Measurements from ENCODE around the gene TENM4. TPM values are rescaled to one million over a fixed set of nuclear protein-coding genes. Genes with fewer than 3 reads are reported as not detected.

TENM4 gene
- total RNA-seq, 4 donors from 2014 or later = 0.02 to 0.82 (median 0.23) TPM

DNA sequence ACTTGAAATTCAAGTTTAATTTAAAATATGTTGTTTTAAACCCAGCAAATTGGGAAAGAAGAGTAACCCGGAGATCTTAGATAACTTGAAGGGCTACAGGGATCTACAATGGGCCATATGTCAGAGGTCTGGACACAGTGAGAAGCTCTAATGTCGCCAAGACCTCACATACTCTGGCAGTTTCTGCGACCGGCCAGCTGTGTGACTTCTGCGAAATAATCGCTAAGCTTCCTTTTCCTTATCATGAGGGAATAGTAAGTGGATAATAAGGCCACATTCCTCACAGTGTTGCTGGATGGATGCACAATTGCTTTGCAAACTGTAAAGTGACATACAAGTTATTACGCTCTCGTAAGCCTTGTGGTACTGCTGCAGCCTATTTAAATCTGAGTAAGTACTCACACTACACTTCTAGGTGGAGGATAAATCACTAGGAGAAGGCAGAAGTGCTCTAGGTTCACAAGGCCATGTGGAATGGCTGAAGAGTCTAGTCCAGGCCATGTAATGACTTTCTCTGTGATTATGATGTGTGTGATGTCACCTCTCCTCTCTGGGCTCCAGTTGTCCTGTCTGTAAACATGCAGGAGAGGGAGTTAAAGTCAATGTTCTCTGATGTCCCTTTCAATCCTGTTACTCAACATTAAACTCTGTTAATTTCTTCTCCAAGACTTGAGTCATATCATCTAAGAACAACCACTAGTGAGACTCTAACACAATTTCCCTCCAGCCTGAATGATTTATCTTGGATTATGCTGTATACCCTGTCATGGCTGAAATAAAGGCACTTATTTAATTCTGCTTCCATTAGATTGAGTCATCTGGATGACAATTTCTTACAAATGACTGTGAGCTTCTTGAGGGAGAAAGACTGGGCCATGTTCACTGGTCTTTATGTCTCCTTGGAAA lies 673.5 kb downstream of the TENM4 start:
- no peak for ATAC-seq
- in situ Hi-C loops (cut with MboI; ENCODE audit: low sequenced_read_pairs in 4 of 4) = no loop called here

GRCh38 chr11:78764946-78765345 lies 675.9 kb downstream of the TENM4 start:
- Histone ChIP-seq H3K27me3 (no peaks in the 10 kb centered on the region), H3K36me3 (no peaks in the 10 kb centered on the region), H3K27ac (no peak overlapping the region), H3K4me1 (no peaks in the 10 kb centered on the region), H3K4me3 (no peak overlapping the region), H3K9me3 (no peaks in the 10 kb centered on the region)
- ATAC-seq (no peak), DNase-seq (no peak)
- in situ Hi-C loops (cut with MboI; ENCODE audit: low sequenced_read_pairs in 4 of 4) (no loop called here), intact Hi-C loops (cut with DNase I; ENCODE audit: low total_unique reads) (no loop called here)
- no peak for TF ChIP-seq POLR2A (IDR thresholded peaks at IDR 0.05)
- TF ChIP-seq, protein P1, sequence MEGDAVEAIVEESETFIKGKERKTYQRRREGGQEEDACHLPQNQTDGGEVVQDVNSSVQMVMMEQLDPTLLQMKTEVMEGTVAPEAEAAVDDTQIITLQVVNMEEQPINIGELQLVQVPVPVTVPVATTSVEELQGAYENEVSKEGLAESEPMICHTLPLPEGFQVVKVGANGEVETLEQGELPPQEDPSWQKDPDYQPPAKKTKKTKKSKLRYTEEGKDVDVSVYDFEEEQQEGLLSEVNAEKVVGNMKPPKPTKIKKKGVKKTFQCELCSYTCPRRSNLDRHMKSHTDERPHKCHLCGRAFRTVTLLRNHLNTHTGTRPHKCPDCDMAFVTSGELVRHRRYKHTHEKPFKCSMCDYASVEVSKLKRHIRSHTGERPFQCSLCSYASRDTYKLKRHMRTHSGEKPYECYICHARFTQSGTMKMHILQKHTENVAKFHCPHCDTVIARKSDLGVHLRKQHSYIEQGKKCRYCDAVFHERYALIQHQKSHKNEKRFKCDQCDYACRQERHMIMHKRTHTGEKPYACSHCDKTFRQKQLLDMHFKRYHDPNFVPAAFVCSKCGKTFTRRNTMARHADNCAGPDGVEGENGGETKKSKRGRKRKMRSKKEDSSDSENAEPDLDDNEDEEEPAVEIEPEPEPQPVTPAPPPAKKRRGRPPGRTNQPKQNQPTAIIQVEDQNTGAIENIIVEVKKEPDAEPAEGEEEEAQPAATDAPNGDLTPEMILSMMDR (IDR thresholded peaks at IDR 0.05 in 4 of 5, conservative IDR thresholded peaks at IDR 0.05 in 1 of 5) = no peak

More for the DNA sequence above, 673.5 kb downstream of the TENM4 start:
- intact Hi-C loops (cut with DNase I; ENCODE audit: low total_unique reads) = no loop called here
- Histone ChIP-seq H3K27ac (no peak overlapping the region), H3K4me1 (no peaks in the 10 kb centered on the region), H3K36me3 (no peaks in the 10 kb centered on the region), H3K4me3 (no peak overlapping the region), H3K9me3 (no peaks in the 10 kb centered on the region), H3K27me3 (no peaks in the 10 kb centered on the region)
- TF ChIP-seq, protein P1 (IDR thresholded peaks at IDR 0.05 in 4 of 5, conservative IDR thresholded peaks at IDR 0.05 in 1 of 5) = no peak
- no peak for TF ChIP-seq POLR2A (IDR thresholded peaks at IDR 0.05)
- DNase-seq = no peak

GRCh38 chr11:78763664-78764063 lies 677.2 kb downstream of the TENM4 start:
- Histone ChIP-seq H3K4me3 (no peak overlapping the region), H3K9me3 (no peaks in the 10 kb centered on the region), H3K27me3 (no peaks in the 10 kb centered on the region), H3K36me3 (no peaks in the 10 kb centered on the region), H3K27ac (no peak overlapping the region), H3K4me1 (no peaks in the 10 kb centered on the region)
- TF ChIP-seq, protein P1 (IDR thresholded peaks at IDR 0.05 in 4 of 5, conservative IDR thresholded peaks at IDR 0.05 in 1 of 5) = no peak
- no peak for TF ChIP-seq POLR2A (IDR thresholded peaks at IDR 0.05)
- DNase-seq (no peak), ATAC-seq (no peak)
- intact Hi-C loops (cut with DNase I; ENCODE audit: low total_unique reads) (no loop called here), in situ Hi-C loops (cut with MboI; ENCODE audit: low sequenced_read_pairs in 4 of 4) (no loop called here)

- intact Hi-C loops (cut with DNase I; ENCODE audit: low total_unique reads) = no loop called here
- ATAC-seq = no peak
- H3K27me3 ChIP-seq = peaks cover 0 to 3% (median 0%) of the 10 kb centered on the region in 3 donors
These were observed 678.7 kb downstream of the TENM4 start for GRCh38 chr11:78762105-78762504.

More at GRCh38 chr11:78762105-78762504, 678.7 kb downstream of the TENM4 start:
- in situ Hi-C loops (cut with MboI; ENCODE audit: low sequenced_read_pairs in 4 of 4) = no loop called here
- Histone ChIP-seq H3K36me3 (no peaks in the 10 kb centered on the region), H3K9me3 (no peaks in the 10 kb centered on the region), H3K4me1 (no peaks in the 10 kb centered on the region), H3K27ac (no peak overlapping the region), H3K4me3 (no peak overlapping the region)
- no peak for DNase-seq
- TF ChIP-seq, protein P1 (IDR thresholded peaks at IDR 0.05 in 4 of 5, conservative IDR thresholded peaks at IDR 0.05 in 1 of 5) = no peak
- TF ChIP-seq POLR2A (IDR thresholded peaks at IDR 0.05) = no peak

Data from gastrocnemius medialis (tissue), 4 donors.